SU-DHL-6 (cell line): ENCODE measurements around the gene PASK.
"Not testable (repeated sequence)": the region's sequence is repeated elsewhere in the genome, so short reads cannot be mapped to it uniquely, and the experiment has no call there.

ENCODE experiments used
- H2AFZ ChIP-seq: fragments of 200-600 bp; sonication (generic); 2 replicates; pipeline ENCODE4 v1.6.1; 2014; ENCODE audit warnings: low read depth, mild to moderate bottlenecking, moderate library complexity, mixed read lengths, antibody characterized with exemption, low read length; ENCODE audit not compliant: severe bottlenecking
- H3F3A ChIP-seq: fragments of 200-600 bp; shearing (Covaris generic); 2 replicates; pipeline ENCODE4 v1.6.0; 2016; ENCODE audit warnings: antibody characterized with exemption, mild to moderate bottlenecking; ENCODE audit not compliant: insufficient read depth
- H3K27ac ChIP-seq: fragments of 200-600 bp; sonication (generic); 2 replicates; pipeline ENCODE4 v1.5.1; 2016; ENCODE audit warnings: low read depth, mild to moderate bottlenecking, low read length, moderate library complexity, mixed read lengths
- H3K27me3 ChIP-seq: fragments of 200-600 bp; sonication (generic), shearing (Covaris generic); 2 replicates; pipeline ENCODE4 v1.6.0; 2014; ENCODE audit warnings: mild to moderate bottlenecking, low read length
- H3K36me3 ChIP-seq: fragments of 200-600 bp; sonication (generic); 2 replicates; pipeline ENCODE4 v1.6.1; 2014; ENCODE audit warnings: mild to moderate bottlenecking, low read length, mixed read lengths
- H3K4me2 ChIP-seq: fragments of 300-600, 200-600 bp; shearing (Covaris generic), sonication (generic); 2 replicates; pipeline ENCODE4 v1.6.0; 2014; ENCODE audit warnings: low read length, low read depth, mild to moderate bottlenecking; ENCODE audit not compliant: poor library complexity, severe bottlenecking
- H3K4me3 ChIP-seq: fragments of 200-600 bp; sonication (generic); 2 replicates; pipeline ENCODE4 v1.5.1; 2014; ENCODE audit warnings: antibody characterized with exemption, low read length, mild to moderate bottlenecking, mixed read lengths; ENCODE audit not compliant: insufficient read depth, poor library complexity, severe bottlenecking
- H3K79me2 ChIP-seq: fragments of 200-600 bp; sonication (generic); 2 replicates; pipeline ENCODE4 v1.6.1; 2014; ENCODE audit warnings: mild to moderate bottlenecking, low read length, moderate library complexity; ENCODE audit not compliant: insufficient read depth
- H3K9ac ChIP-seq: fragments of 200-600 bp; sonication (generic); 2 replicates; pipeline ENCODE4 v1.7.0; 2014; ENCODE audit warnings: mild to moderate bottlenecking, low read length
- H3K9me2 ChIP-seq: fragments of 200-600 bp; sonication (generic); replicated peaks from 2 replicates; pipeline ENCODE4 v1.6.1; 2014; ENCODE audit warnings: low read length; ENCODE audit not compliant: insufficient read depth
- H3K9me3 ChIP-seq: fragments of 200-600 bp; sonication (generic); 2 replicates; pipeline ENCODE4 v1.6.1; 2014; ENCODE audit warnings: low read length, mixed read lengths; ENCODE audit not compliant: insufficient read depth
- H4K20me1 ChIP-seq: fragments of 200-600 bp; sonication (generic); 2 replicates; pipeline ENCODE4 v1.6.1; 2014; ENCODE audit warnings: low read depth, mild to moderate bottlenecking, antibody characterized with exemption, low read length, moderate library complexity, mixed read lengths
- EZH2phosphoT487 ChIP-seq: fragments of 200-600 bp; sonication (generic), shearing (Covaris generic); conservative IDR thresholded peaks from 2 replicates; pipeline ENCODE4 v1.6.1; 2018; ENCODE audit warnings: mild to moderate bottlenecking, antibody characterized with exemption, low read length, moderate library complexity, mixed read lengths
- TF ChIP-seq, protein P1 (sequence below): fragments of 200-600 bp; sonication (generic); IDR thresholded peaks from one replicate; pipeline ENCODE4 v1.5.1; 2017; ENCODE audit warnings: antibody characterized with exemption, mild to moderate bottlenecking, low read length, moderate library complexity; ENCODE audit not compliant: insufficient read depth, poor library complexity, severe bottlenecking

Gene PASK

DNA sequence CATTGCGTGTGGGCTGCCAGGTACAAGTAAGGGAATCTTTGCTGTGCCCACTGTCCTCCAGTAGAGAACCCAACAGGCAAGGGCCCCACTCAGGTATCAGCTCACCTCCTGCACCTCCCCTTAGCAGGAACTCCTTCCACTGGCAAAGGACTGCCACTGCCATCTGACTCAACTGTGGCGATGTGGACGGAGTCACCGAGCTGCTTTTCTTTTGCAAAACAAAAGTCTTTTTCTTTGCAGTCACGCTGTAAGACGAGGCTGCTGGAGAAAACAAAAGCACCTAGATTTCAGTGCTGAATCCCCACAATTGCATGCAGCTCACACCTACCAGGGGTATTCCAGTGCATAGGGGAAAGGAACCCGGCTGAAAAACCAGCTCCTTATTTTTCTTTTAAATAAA is 55.1 kb downstream of the PASK start:
- no peak overlapping the region for H2AFZ ChIP-seq
- no peaks in the 10 kb centered on the region for H3K9me2 ChIP-seq
- H3F3A ChIP-seq = no peaks in the 10 kb centered on the region
- TF ChIP-seq EZH2phosphoT487 = no peak
- TF ChIP-seq, protein P1, sequence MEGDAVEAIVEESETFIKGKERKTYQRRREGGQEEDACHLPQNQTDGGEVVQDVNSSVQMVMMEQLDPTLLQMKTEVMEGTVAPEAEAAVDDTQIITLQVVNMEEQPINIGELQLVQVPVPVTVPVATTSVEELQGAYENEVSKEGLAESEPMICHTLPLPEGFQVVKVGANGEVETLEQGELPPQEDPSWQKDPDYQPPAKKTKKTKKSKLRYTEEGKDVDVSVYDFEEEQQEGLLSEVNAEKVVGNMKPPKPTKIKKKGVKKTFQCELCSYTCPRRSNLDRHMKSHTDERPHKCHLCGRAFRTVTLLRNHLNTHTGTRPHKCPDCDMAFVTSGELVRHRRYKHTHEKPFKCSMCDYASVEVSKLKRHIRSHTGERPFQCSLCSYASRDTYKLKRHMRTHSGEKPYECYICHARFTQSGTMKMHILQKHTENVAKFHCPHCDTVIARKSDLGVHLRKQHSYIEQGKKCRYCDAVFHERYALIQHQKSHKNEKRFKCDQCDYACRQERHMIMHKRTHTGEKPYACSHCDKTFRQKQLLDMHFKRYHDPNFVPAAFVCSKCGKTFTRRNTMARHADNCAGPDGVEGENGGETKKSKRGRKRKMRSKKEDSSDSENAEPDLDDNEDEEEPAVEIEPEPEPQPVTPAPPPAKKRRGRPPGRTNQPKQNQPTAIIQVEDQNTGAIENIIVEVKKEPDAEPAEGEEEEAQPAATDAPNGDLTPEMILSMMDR = no peak
- no peaks in the 10 kb centered on the region for H3K27me3 ChIP-seq
- H3K9me3 ChIP-seq = no peaks in the 10 kb centered on the region
- peaks cover 10% of the 10 kb centered on the region; the same call in 1 of the 2 replicates for H3K79me2 ChIP-seq
- no peak overlapping the region for H3K4me2 ChIP-seq
- H3K36me3 ChIP-seq = no peaks in the 10 kb centered on the region; the same call in 1 of the 2 replicates
- no peak overlapping the region for H3K9ac ChIP-seq
- H4K20me1 ChIP-seq = no peaks in the 10 kb centered on the region
- no peak overlapping the region for H3K4me3 ChIP-seq
- no peak overlapping the region for H3K27ac ChIP-seq

DNA sequence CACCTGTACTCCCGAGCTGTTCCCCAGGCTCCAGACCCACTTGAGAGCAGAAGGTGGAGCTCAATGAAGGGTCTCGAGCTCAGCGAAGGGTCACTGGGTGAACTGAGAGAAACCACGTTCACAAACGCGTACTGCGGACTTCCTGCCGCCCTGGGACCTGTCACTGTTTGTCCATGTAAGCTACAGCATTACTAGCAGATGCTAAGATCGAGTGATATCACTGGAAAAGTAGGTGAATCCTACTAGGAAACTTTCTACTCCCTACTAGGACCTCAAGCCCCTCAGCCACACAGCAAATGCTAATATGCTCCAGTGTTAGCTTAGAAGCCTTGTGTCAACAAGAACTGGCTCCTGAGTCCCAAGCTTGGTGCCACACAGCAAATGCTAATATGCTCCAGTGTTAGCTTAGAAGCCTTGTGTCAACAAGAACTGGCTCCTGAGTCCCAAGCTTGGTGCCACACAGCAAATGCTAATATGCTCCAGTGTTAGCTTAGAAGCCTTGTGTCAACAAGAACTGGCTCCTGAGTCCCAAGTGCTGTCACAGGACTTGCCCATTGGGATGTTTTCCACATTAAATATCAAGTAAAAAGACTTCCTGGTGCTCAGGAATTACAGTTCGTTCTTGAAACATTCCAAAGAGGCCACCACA is 56.0 kb downstream of the PASK start:
- not testable (repeated sequence) for H3K9ac ChIP-seq, H3F3A ChIP-seq, H3K27me3 ChIP-seq, H3K4me3 ChIP-seq, H3K9me3 ChIP-seq, H3K4me2 ChIP-seq, H3K9me2 ChIP-seq, H3K79me2 ChIP-seq, H2AFZ ChIP-seq, H4K20me1 ChIP-seq, H3K36me3 ChIP-seq, H3K27ac ChIP-seq

DNA sequence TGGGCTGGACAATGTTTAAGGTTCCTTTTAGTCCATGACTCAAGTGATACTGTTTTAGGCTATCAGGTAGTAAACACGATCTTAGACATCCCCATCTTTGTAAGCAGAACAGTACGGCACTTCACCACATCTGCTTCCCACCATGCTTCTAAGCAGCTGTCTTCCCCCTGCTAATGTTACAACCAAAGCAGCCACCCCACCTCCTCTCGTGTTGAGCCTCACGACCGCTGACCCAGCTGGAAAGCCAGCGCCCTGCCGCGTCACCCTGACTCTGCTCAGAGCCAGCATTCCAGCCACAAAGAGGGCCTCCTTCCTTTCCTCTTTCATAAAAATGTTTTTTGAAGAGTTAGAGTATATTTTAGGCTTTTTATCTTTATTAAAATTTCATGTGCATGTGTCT is 56.6 kb downstream of the PASK start:
- Histone ChIP-seq H3K27ac (no peak overlapping the region), H3K4me3 (no peak overlapping the region), H3K4me2 (no peak overlapping the region)

More for the DNA sequence above, 56.6 kb downstream of the PASK start:
- Histone ChIP-seq H3K9me3 (no peaks in the 10 kb centered on the region), H3K36me3 (0 out of 2 replicates have a peak, but pooled peaks cover 3% of the 10 kb centered on the region), H4K20me1 (no peaks in the 10 kb centered on the region), H3K27me3 (no peaks in the 10 kb centered on the region), H3F3A (no peaks in the 10 kb centered on the region), H3K79me2 (no peaks in the 10 kb centered on the region), H3K9ac (no peak overlapping the region), H3K9me2 (no peaks in the 10 kb centered on the region), H2AFZ (no peak overlapping the region)
- no peak for TF ChIP-seq EZH2phosphoT487
- TF ChIP-seq, protein P1 = no peak
